Stimulated activated CD8-positive, alpha-beta memory T cell treated with anti-CD3 and anti-CD28 coated beads, Interleukin-12 subunit alpha, Interleukin-12 subunit beta, amount 100 ng/mL, for 1 hour (primary cell): Measurements from ENCODE around the gene SSR3.
"Not testable (repeated sequence)": the region's sequence is repeated elsewhere in the genome, so short reads cannot be mapped to it uniquely, and the experiment has no call there.

Experiments used
- DNase-seq: peaks from one replicate; pipeline ENCODE4 v3.0.0-alpha.2; 2020; ENCODE audit warnings: low read depth

The SSR3 gene

DNA sequence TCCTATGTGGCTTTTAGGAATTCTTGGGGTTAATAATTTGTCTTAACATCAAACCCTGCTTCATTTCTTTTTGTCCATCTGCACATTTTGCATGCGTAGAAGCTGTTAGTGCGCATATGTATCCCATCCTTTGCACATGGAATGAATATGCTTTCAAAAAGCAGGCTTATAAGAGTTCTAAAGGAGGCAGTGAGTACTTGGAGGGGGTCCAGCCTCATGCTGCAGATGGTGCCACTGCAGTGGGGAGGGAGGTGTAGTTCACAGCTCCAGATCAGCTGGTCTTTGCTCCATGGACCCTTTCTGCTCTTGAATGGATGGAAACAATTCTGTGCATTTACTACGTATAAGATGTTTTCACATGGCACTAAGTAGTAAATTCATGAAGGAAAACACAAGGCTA is 20.7 kb upstream of the SSR3 start:
- no peak for DNase-seq

- DNase-seq: not testable (repeated sequence)
Measured at GRCh38 chr3:156569881-156570280, 15.0 kb upstream of the SSR3 start.

DNA sequence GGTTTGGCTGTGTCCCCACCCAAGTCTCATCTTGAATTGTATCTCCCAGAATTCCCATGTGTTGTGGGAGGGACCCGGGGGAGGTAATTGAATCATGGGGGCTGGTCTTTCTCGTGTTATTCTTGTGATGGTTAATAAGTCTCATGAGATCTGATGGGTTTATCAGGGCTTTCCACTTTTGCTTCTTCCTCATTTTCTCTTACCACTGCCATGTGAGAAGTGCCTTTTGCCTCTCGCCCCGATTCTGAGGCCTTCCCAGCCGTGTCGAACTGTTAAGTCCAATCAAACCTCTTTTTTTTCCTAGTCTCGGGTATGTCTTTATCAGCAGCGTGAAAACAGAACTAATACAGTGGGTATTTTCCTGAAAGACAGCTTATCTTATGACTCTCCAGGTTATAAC is 14.1 kb upstream of the SSR3 start:
- not testable (repeated sequence) for DNase-seq

- DNase-seq: no peak
Measured at GRCh38 chr3:156563900-156564682, 9.2 kb upstream of the SSR3 start.

DNA sequence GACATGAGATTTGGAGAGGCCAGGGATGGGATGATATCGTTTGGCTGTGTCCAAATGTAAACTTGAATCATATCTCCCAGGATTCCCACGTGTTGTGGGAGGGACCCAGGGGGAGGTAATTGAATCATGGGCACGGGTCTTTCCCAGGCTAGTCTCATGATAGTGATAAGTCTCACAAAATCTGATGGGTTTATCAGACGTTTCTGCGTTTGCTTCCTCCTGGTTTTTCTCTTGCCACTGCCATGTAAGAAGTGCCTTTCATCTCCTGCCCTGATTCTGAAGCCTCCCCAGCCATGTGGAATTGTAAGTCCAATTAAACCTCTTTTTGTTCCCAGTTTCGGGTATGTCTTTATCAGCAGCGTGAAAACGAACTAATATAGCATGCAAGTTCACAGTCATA is 7.6 kb upstream of the SSR3 start:
- not testable (repeated sequence) for DNase-seq

DNA sequence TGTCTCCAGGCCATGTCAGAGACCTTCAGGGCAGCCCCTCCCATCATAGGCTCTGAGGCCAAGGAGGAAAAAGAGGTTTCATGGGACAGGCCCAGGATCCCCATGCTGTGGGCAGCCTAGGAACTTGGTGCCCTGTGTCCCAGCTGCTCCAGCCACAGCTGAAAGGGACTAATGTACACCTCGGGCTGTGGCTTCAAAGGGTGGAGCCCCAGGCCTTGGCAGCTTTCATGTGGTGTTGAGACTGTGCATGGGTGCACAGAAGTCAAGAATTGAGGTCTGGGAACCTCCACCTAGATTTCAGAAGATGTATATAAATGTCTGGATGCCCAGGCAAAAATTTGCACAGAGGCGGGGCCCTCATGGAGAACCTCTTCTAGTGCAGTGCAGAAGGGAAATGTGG is 6.6 kb upstream of the SSR3 start:
- DNase-seq: no peak

DNA sequence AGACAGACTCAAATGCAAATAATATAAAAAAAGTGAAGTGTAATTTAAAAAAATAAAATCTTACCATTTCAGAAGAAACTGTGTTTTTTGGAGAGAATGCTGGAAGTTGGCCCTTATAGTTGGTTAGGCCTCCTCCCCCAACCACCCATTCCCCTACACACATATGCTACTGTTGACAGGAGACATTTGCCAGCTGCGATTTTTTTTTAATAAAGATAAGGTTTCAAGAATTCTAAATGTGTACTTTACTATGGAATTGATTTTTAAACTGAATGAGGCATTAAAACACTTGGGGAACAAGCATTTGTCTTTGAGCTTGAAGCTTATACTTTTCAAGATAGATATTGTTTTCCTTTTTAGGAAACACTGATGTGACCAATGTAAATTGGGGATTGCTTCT is 4.4 kb upstream of the SSR3 start:
- no peak for DNase-seq

DNA sequence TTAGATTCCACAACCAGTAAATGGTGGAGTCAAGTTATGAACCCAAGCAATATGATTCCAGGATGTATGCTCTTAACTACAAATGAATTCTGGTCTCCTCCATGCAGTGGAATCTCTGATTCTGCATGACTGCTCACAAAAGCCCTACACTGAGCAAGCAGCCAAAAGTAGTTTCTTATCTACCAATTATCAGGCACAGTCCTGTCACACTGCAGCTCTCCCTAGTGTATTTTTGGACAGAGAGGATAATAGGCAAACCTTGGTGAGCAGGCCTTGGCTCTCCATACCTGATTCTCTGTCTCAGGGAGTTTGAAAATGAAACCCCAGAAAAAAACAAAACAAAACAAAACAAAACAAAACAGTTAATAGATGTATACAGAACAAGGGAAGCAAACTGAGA is 3.5 kb upstream of the SSR3 start:
- no peak for DNase-seq

DNA sequence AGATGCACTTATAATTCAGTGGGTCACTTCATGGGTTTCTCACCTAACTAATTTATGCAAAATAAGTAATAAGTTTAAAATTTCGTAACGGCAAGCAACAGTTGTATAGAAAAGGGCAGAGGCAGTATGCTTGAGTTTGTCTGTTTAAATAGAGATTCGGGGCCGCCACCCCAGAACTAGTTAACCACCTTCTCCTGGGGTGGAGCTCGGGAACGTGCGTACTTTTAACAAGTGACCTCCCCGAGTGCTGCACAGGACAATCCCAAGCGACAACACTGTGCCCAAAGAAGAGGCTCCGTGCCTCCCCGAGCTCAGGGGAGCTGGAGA is 439 bp downstream of the SSR3 start:
- no peak for DNase-seq

DNA sequence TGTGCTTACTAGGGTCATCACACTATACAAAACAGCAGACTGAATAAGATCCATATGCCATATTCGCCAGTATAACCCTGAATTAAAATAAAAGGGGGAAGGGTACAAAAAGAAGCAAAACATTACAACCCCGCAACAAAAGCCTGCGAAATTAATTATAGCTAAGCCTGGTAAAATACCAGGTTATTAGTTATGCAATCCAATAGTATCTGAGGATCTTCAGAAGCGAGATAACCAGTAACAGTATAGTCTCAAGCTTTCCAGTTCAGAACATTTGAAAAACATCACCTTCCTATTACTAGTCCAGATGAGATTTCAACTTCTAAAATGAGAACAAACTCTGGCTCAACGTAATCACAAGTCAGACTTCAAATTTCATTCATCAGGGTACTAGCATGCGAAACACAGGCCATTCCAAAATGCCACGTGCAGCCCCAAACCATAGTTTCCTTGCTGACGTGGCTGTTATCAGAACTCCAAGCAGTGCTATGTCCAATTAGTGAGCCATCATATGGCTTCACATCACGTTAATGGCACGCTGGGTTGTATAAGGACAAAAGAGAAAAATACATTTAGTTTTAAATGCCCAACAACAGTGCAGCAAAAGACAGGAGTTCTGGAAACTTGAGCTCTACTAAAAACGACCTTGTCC is 1.1 kb downstream of the SSR3 start:
- no peak for DNase-seq

GRCh38 chr3:156552973-156553372 is 1.9 kb downstream of the SSR3 start:
- DNase-seq: no peak

- no peak for DNase-seq
Measured at GRCh38 chr3:156551746-156552145, 3.2 kb downstream of the SSR3 start.

DNA sequence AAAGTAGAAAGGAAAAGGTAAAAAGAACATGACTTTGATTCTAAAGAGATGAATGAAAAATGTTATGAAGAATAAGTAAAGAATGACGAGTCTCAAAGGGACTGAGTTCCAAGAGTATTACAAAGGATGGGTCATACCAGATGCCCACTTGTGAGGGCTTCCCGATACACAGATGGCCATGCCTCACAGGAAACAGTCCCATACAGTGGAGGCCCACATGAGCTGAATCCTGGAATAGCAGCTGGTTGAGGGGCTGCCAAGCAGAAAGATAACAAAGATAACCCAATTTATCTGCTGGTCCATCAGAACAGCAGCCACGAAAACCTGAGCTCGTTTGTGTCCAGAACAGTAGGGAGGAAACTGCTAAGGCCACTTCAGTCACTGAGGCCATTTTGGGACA is 3.7 kb downstream of the SSR3 start:
- no peak for DNase-seq

GRCh38 chr3:156548902-156549301 is 6.0 kb downstream of the SSR3 start:
- DNase-seq: no peak

GRCh38 chr3:156548041-156548687 is 6.8 kb downstream of the SSR3 start:
- DNase-seq: no peak

DNA sequence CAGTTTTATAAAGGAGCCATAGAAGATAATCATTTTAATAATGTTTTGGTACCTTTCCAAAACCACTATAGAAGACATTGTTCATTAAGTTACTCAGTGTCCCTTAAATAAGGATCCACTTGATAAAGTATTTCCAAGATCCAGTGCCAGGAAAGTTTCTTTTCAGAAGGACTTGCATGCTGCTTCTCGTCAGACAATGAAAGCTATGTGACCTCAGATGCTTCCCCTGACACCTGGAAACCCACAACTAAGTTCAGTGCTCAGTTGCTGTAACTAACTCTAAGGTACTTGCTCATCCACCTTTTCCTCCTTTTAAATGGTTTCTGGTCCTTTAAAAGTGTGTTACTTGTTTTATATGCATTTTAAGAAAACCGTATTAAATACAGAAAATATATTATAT is 7.3 kb downstream of the SSR3 start:
- no peak for DNase-seq

- no peak for DNase-seq
Measured at GRCh38 chr3:156543043-156543555, 11.8 kb downstream of the SSR3 start.

- no peak for DNase-seq
Measured at GRCh38 chr3:156542101-156543042, 12.5 kb downstream of the SSR3 start.

DNA sequence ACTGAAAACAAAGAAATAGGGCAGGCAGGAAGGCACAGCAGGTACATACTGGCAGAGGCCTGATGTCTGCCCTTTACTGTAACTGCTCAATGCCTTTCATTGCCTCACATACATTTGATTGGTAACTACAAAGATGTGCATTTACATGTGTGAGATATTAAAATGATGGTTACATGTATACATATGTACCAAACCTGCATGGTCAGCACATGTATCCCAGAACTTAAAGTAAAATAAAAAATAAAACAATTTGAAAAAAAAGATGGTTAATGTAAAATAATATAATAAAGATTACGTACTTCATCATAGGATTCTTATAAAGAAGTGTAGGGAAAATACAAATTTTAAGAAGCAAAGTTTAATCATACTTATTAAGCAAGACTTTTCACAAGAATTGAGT is 15.1 kb downstream of the SSR3 start:
- no peak for DNase-seq

GRCh38 chr3:156539051-156539450 is 15.9 kb downstream of the SSR3 start:
- no peak for DNase-seq

GRCh38 chr3:156536524-156537316 is 18.2 kb downstream of the SSR3 start:
- no peak for DNase-seq
